ENCODE results near the gene FBLIM1. TPM values are rescaled to one million over a fixed set of nuclear protein-coding genes. Genes with fewer than 3 reads are reported as not detected.

Gene FBLIM1
- total and polyA plus RNA-seq, 4 donors = 192 to 584 (median 463) TPM

- 92 to 93% methylated on average over 3 of the region's 3 CpGs for WGBS, 2 donors
- no peak for ATAC-seq (ENCODE audit: low FRiP score)
- no peaks in the 10 kb centered on the region for H3K4me1 ChIP-seq (ENCODE audit: control insufficient read depth in 1 of 2, insufficient read depth in 2 of 2, low read length in 2 of 2)
- no peaks in the 10 kb centered on the region for H3K27me3 ChIP-seq (ENCODE audit: control insufficient read depth in 1 of 2, insufficient read depth in 2 of 2, low read length in 1 of 2)
- H3K36me3 ChIP-seq (ENCODE audit: control insufficient read depth in 1 of 2, insufficient read depth in 2 of 2, low read length in 1 of 2) = peaks cover 0 to 3% of the 10 kb centered on the region in 2 donors
- DNase-seq = no peak
- H3K27ac ChIP-seq (ENCODE audit: low read depth in 1 of 2, low read length in 2 of 2) = no peak overlapping the region
- intact Hi-C loops (cut with DNase I) = no loop called here
- no peak overlapping the region for H3K4me3 ChIP-seq (ENCODE audit: low read length in 2 of 2)
- H3K9me3 ChIP-seq (ENCODE audit: control insufficient read depth, low read length) = no peaks in the 10 kb centered on the region
Measured at GRCh38 chr1:15720861-15721260, 37.7 kb upstream of the FBLIM1 start.

GRCh38 chr1:15722411-15722810, 36.2 kb upstream of the FBLIM1 start:
- no peak for ATAC-seq (ENCODE audit: low FRiP score)
- H3K4me3 ChIP-seq (ENCODE audit: low read length in 2 of 2) = no peak overlapping the region
- DNase-seq = no peak
- H3K27ac ChIP-seq (ENCODE audit: low read depth in 1 of 2, low read length in 2 of 2) = no peak overlapping the region
- intact Hi-C loops (cut with DNase I) = no loop called here
- no peaks in the 10 kb centered on the region for H3K27me3 ChIP-seq (ENCODE audit: control insufficient read depth in 1 of 2, insufficient read depth in 2 of 2, low read length in 1 of 2)
- H3K36me3 ChIP-seq (ENCODE audit: control insufficient read depth in 1 of 2, insufficient read depth in 2 of 2, low read length in 1 of 2) = peaks cover 0 to 5% of the 10 kb centered on the region in 2 donors
- 85 to 86% methylated on average over 4 of the region's 4 CpGs for WGBS, 2 donors
- H3K9me3 ChIP-seq (ENCODE audit: control insufficient read depth, low read length) = no peaks in the 10 kb centered on the region
- no peaks in the 10 kb centered on the region for H3K4me1 ChIP-seq (ENCODE audit: control insufficient read depth in 1 of 2, insufficient read depth in 2 of 2, low read length in 2 of 2)

GRCh38 chr1:15722836-15723532, 35.6 kb upstream of the FBLIM1 start:
- H3K27me3 ChIP-seq (ENCODE audit: control insufficient read depth in 1 of 2, insufficient read depth in 2 of 2, low read length in 1 of 2) = no peaks in the 10 kb centered on the region
- no peak overlapping the region for H3K27ac ChIP-seq (ENCODE audit: low read depth in 1 of 2, low read length in 2 of 2)
- intact Hi-C loops (cut with DNase I) = no loop called here
- DNase-seq (peak in 1 of 2 donors; percentile 35), ATAC-seq (ENCODE audit: low FRiP score) (no peak)
- peaks cover 0 to 6% of the 10 kb centered on the region in 2 donors for H3K36me3 ChIP-seq (ENCODE audit: control insufficient read depth in 1 of 2, insufficient read depth in 2 of 2, low read length in 1 of 2)
- H3K4me3 ChIP-seq (ENCODE audit: low read length in 2 of 2) = no peak overlapping the region
- no peaks in the 10 kb centered on the region for H3K9me3 ChIP-seq (ENCODE audit: control insufficient read depth, low read length)
- no peaks in the 10 kb centered on the region for H3K4me1 ChIP-seq (ENCODE audit: control insufficient read depth in 1 of 2, insufficient read depth in 2 of 2, low read length in 2 of 2)
- 77 to 81% methylated on average over 13 of the region's 13 CpGs for WGBS, 2 donors

GRCh38 chr1:15723631-15724246, 34.9 kb upstream of the FBLIM1 start:
- peak in 1 of 2 donors; percentile 71 for DNase-seq
- 90 to 91% methylated on average over 20 of the region's 20 CpGs for WGBS, 2 donors
- no peak for ATAC-seq (ENCODE audit: low FRiP score)
- H3K9me3 ChIP-seq (ENCODE audit: control insufficient read depth, low read length) = no peaks in the 10 kb centered on the region
- H3K27me3 ChIP-seq (ENCODE audit: control insufficient read depth in 1 of 2, insufficient read depth in 2 of 2, low read length in 1 of 2) = no peaks in the 10 kb centered on the region
- intact Hi-C loops (cut with DNase I) = no loop called here
- no peak overlapping the region for H3K27ac ChIP-seq (ENCODE audit: low read depth in 1 of 2, low read length in 2 of 2)
- H3K4me3 ChIP-seq (ENCODE audit: low read length in 2 of 2) = no peak overlapping the region
- no peaks in the 10 kb centered on the region for H3K4me1 ChIP-seq (ENCODE audit: control insufficient read depth in 1 of 2, insufficient read depth in 2 of 2, low read length in 2 of 2)
- H3K36me3 ChIP-seq (ENCODE audit: control insufficient read depth in 1 of 2, insufficient read depth in 2 of 2, low read length in 1 of 2) = peaks cover 0 to 6% of the 10 kb centered on the region in 2 donors

- ATAC-seq (ENCODE audit: low FRiP score) = no peak
- Histone ChIP-seq H3K9me3 (ENCODE audit: control insufficient read depth, low read length) (no peaks in the 10 kb centered on the region), H3K36me3 (ENCODE audit: control insufficient read depth in 1 of 2, insufficient read depth in 2 of 2, low read length in 1 of 2) (peaks cover 0 to 6% of the 10 kb centered on the region in 2 donors), H3K27ac (ENCODE audit: low read depth in 1 of 2, low read length in 2 of 2) (no peak overlapping the region), H3K27me3 (ENCODE audit: control insufficient read depth in 1 of 2, insufficient read depth in 2 of 2, low read length in 1 of 2) (no peaks in the 10 kb centered on the region), H3K4me3 (ENCODE audit: low read length in 2 of 2) (no peak overlapping the region), H3K4me1 (ENCODE audit: control insufficient read depth in 1 of 2, insufficient read depth in 2 of 2, low read length in 2 of 2) (no peaks in the 10 kb centered on the region)
- DNase-seq = peak in 1 of 2 donors; percentile 69
- whole genome bisulfite sequencing, 2 donors = 69 to 73% methylated on average over 24 to 26 of the region's 26 CpGs
- intact Hi-C loops (cut with DNase I) = no loop called here
Measured at GRCh38 chr1:15724949-15725880, 33.4 kb upstream of the FBLIM1 start.

- Histone ChIP-seq H3K27me3 (ENCODE audit: control insufficient read depth in 1 of 2, insufficient read depth in 2 of 2, low read length in 1 of 2) (no peaks in the 10 kb centered on the region), H3K27ac (ENCODE audit: low read depth in 1 of 2, low read length in 2 of 2) (no peak overlapping the region)
Measured at GRCh38 chr1:15726508-15726907, 32.1 kb upstream of the FBLIM1 start.

GRCh38 chr1:15727021-15727420, 31.6 kb upstream of the FBLIM1 start:
- no peak for DNase-seq
- intact Hi-C loops (cut with DNase I) = no loop called here
- Histone ChIP-seq H3K4me3 (ENCODE audit: low read length in 2 of 2) (no peak overlapping the region), H3K27me3 (ENCODE audit: control insufficient read depth in 1 of 2, insufficient read depth in 2 of 2, low read length in 1 of 2) (no peaks in the 10 kb centered on the region), H3K4me1 (ENCODE audit: control insufficient read depth in 1 of 2, insufficient read depth in 2 of 2, low read length in 2 of 2) (no peaks in the 10 kb centered on the region), H3K36me3 (ENCODE audit: control insufficient read depth in 1 of 2, insufficient read depth in 2 of 2, low read length in 1 of 2) (peaks cover 0 to 8% of the 10 kb centered on the region in 2 donors), H3K27ac (ENCODE audit: low read depth in 1 of 2, low read length in 2 of 2) (no peak overlapping the region), H3K9me3 (ENCODE audit: control insufficient read depth, low read length) (no peaks in the 10 kb centered on the region)
- WGBS, 2 donors = 78 to 87% methylated on average over 15 to 21 of the region's 21 CpGs
- ATAC-seq (ENCODE audit: low FRiP score) = no peak

More at GRCh38 chr1:15726508-15726907, 32.1 kb upstream of the FBLIM1 start:
- DNase-seq = no peak
- Histone ChIP-seq H3K4me3 (ENCODE audit: low read length in 2 of 2) (no peak overlapping the region), H3K9me3 (ENCODE audit: control insufficient read depth, low read length) (no peaks in the 10 kb centered on the region), H3K4me1 (ENCODE audit: control insufficient read depth in 1 of 2, insufficient read depth in 2 of 2, low read length in 2 of 2) (no peaks in the 10 kb centered on the region), H3K36me3 (ENCODE audit: control insufficient read depth in 1 of 2, insufficient read depth in 2 of 2, low read length in 1 of 2) (peaks cover 0 to 8% of the 10 kb centered on the region in 2 donors)
- intact Hi-C loops (cut with DNase I) = no loop called here
- no peak for ATAC-seq (ENCODE audit: low FRiP score)
- 82 to 84% methylated on average over 9 of the region's 9 CpGs for WGBS, 2 donors

- H3K36me3 ChIP-seq (ENCODE audit: control insufficient read depth in 1 of 2, insufficient read depth in 2 of 2, low read length in 1 of 2) = peaks cover 0 to 8% of the 10 kb centered on the region in 2 donors
- no peaks in the 10 kb centered on the region for H3K4me1 ChIP-seq (ENCODE audit: control insufficient read depth in 1 of 2, insufficient read depth in 2 of 2, low read length in 2 of 2)
- H3K27ac ChIP-seq (ENCODE audit: low read depth in 1 of 2, low read length in 2 of 2) = no peak overlapping the region
- no peak overlapping the region for H3K4me3 ChIP-seq (ENCODE audit: low read length in 2 of 2)
- intact Hi-C loops (cut with DNase I) = no loop called here
- H3K9me3 ChIP-seq (ENCODE audit: control insufficient read depth, low read length) = no peaks in the 10 kb centered on the region
- 74 to 77% methylated on average over 13 of the region's 13 CpGs for WGBS, 2 donors
- DNase-seq (no peak), ATAC-seq (ENCODE audit: low FRiP score) (no peak)
- no peaks in the 10 kb centered on the region for H3K27me3 ChIP-seq (ENCODE audit: control insufficient read depth in 1 of 2, insufficient read depth in 2 of 2, low read length in 1 of 2)
Measured at GRCh38 chr1:15727424-15727823, 31.2 kb upstream of the FBLIM1 start.
